SU-DHL-6 (cell line): Measurements from ENCODE around the gene FYTTD1.
"Not testable (repeated sequence)": the region's sequence is repeated elsewhere in the genome, so short reads cannot be mapped to it uniquely, and the experiment has no call there.

ENCODE experiments used
- H2AFZ ChIP-seq: fragments of 200-600 bp; sonication (generic); 2 replicates; pipeline ENCODE4 v1.6.1; 2014; ENCODE audit warnings: low read depth, mild to moderate bottlenecking, moderate library complexity, mixed read lengths, antibody characterized with exemption, low read length; ENCODE audit not compliant: severe bottlenecking
- H3F3A ChIP-seq: fragments of 200-600 bp; shearing (Covaris generic); 2 replicates; pipeline ENCODE4 v1.6.0; 2016; ENCODE audit warnings: antibody characterized with exemption, mild to moderate bottlenecking; ENCODE audit not compliant: insufficient read depth
- H3K27ac ChIP-seq: fragments of 200-600 bp; sonication (generic); 2 replicates; pipeline ENCODE4 v1.5.1; 2016; ENCODE audit warnings: low read depth, mild to moderate bottlenecking, low read length, moderate library complexity, mixed read lengths
- H3K27me3 ChIP-seq: fragments of 200-600 bp; sonication (generic), shearing (Covaris generic); 2 replicates; pipeline ENCODE4 v1.6.0; 2014; ENCODE audit warnings: mild to moderate bottlenecking, low read length
- H3K36me3 ChIP-seq: fragments of 200-600 bp; sonication (generic); 2 replicates; pipeline ENCODE4 v1.6.1; 2014; ENCODE audit warnings: mild to moderate bottlenecking, low read length, mixed read lengths
- H3K4me2 ChIP-seq: fragments of 300-600, 200-600 bp; shearing (Covaris generic), sonication (generic); 2 replicates; pipeline ENCODE4 v1.6.0; 2014; ENCODE audit warnings: low read length, low read depth, mild to moderate bottlenecking; ENCODE audit not compliant: poor library complexity, severe bottlenecking
- H3K4me3 ChIP-seq: fragments of 200-600 bp; sonication (generic); 2 replicates; pipeline ENCODE4 v1.5.1; 2014; ENCODE audit warnings: antibody characterized with exemption, low read length, mild to moderate bottlenecking, mixed read lengths; ENCODE audit not compliant: insufficient read depth, poor library complexity, severe bottlenecking
- H3K79me2 ChIP-seq: fragments of 200-600 bp; sonication (generic); 2 replicates; pipeline ENCODE4 v1.6.1; 2014; ENCODE audit warnings: mild to moderate bottlenecking, low read length, moderate library complexity; ENCODE audit not compliant: insufficient read depth
- H3K9ac ChIP-seq: fragments of 200-600 bp; sonication (generic); 2 replicates; pipeline ENCODE4 v1.7.0; 2014; ENCODE audit warnings: mild to moderate bottlenecking, low read length
- H3K9me2 ChIP-seq: fragments of 200-600 bp; sonication (generic); replicated peaks from 2 replicates; pipeline ENCODE4 v1.6.1; 2014; ENCODE audit warnings: low read length; ENCODE audit not compliant: insufficient read depth
- H3K9me3 ChIP-seq: fragments of 200-600 bp; sonication (generic); 2 replicates; pipeline ENCODE4 v1.6.1; 2014; ENCODE audit warnings: low read length, mixed read lengths; ENCODE audit not compliant: insufficient read depth
- H4K20me1 ChIP-seq: fragments of 200-600 bp; sonication (generic); 2 replicates; pipeline ENCODE4 v1.6.1; 2014; ENCODE audit warnings: low read depth, mild to moderate bottlenecking, antibody characterized with exemption, low read length, moderate library complexity, mixed read lengths
- CTCF ChIP-seq: fragments of 200-600 bp; sonication (generic); IDR thresholded peaks from one replicate; pipeline ENCODE4 v1.5.1; 2017; ENCODE audit warnings: antibody characterized with exemption, mild to moderate bottlenecking, low read length, moderate library complexity; ENCODE audit not compliant: insufficient read depth, poor library complexity, severe bottlenecking
- EZH2phosphoT487 ChIP-seq: fragments of 200-600 bp; sonication (generic), shearing (Covaris generic); conservative IDR thresholded peaks from 2 replicates; pipeline ENCODE4 v1.6.1; 2018; ENCODE audit warnings: mild to moderate bottlenecking, antibody characterized with exemption, low read length, moderate library complexity, mixed read lengths

FYTTD1 gene

GRCh38 chr3:197720694-197721093, 29.0 kb upstream of the FYTTD1 start:
- H4K20me1 ChIP-seq = no peaks in the 10 kb centered on the region; the same call in 1 of the 2 replicates
- no peaks in the 10 kb centered on the region for H3K27me3 ChIP-seq
- H3K9me2 ChIP-seq = no peaks in the 10 kb centered on the region
- no peak overlapping the region for H2AFZ ChIP-seq
- no peak for TF ChIP-seq CTCF
- TF ChIP-seq EZH2phosphoT487 = no peak
- H3K9me3 ChIP-seq = peaks cover 6% of the 10 kb centered on the region; the same call in 1 of the 2 replicates
- no peak overlapping the region for H3K4me3 ChIP-seq
- H3F3A ChIP-seq = no peaks in the 10 kb centered on the region
- H3K9ac ChIP-seq = no peak overlapping the region
- H3K4me2 ChIP-seq = no peak overlapping the region
- no peak overlapping the region for H3K27ac ChIP-seq
- peaks cover 10% of the 10 kb centered on the region for H3K36me3 ChIP-seq
- H3K79me2 ChIP-seq = peaks cover 40% of the 10 kb centered on the region

GRCh38 chr3:197722734-197723133, 26.9 kb upstream of the FYTTD1 start:
- no peak for TF ChIP-seq CTCF
- H3K9me2 ChIP-seq = no peaks in the 10 kb centered on the region
- no peaks in the 10 kb centered on the region for H3F3A ChIP-seq
- H3K36me3 ChIP-seq = peaks cover 10% of the 10 kb centered on the region
- H2AFZ ChIP-seq = no peak overlapping the region
- H3K4me3 ChIP-seq = no peak overlapping the region
- no peak overlapping the region for H3K4me2 ChIP-seq
- no peak overlapping the region for H3K27ac ChIP-seq
- no peaks in the 10 kb centered on the region for H3K27me3 ChIP-seq
- H3K9me3 ChIP-seq = peaks cover 6% of the 10 kb centered on the region; the same call in 1 of the 2 replicates
- H3K79me2 ChIP-seq = peaks cover 43% of the 10 kb centered on the region
- H3K9ac ChIP-seq = no peak overlapping the region
- H4K20me1 ChIP-seq = no peaks in the 10 kb centered on the region; the same call in 1 of the 2 replicates

- H2AFZ ChIP-seq, H3K9me3 ChIP-seq, H3K4me2 ChIP-seq, H3F3A ChIP-seq, H3K4me3 ChIP-seq, H3K36me3 ChIP-seq, H4K20me1 ChIP-seq, H3K27me3 ChIP-seq, H3K27ac ChIP-seq, H3K9me2 ChIP-seq, H3K9ac ChIP-seq: not testable (repeated sequence)
- peaks cover 48% of the 10 kb centered on the region for H3K79me2 ChIP-seq
Observed at GRCh38 chr3:197727878-197728277, 21.8 kb upstream of the FYTTD1 start.

GRCh38 chr3:197728487-197728886, 21.2 kb upstream of the FYTTD1 start:
- Histone ChIP-seq H3K9me3 (no peaks in the 10 kb centered on the region), H3K27ac (no peak overlapping the region), H3F3A (no peaks in the 10 kb centered on the region), H3K27me3 (no peaks in the 10 kb centered on the region), H3K4me3 (no peak overlapping the region), H4K20me1 (no peaks in the 10 kb centered on the region), H2AFZ (no peak overlapping the region), H3K9me2 (no peaks in the 10 kb centered on the region), H3K9ac (no peak overlapping the region), H3K4me2 (no peak overlapping the region), H3K79me2 (peaks cover 50% of the 10 kb centered on the region), H3K36me3 (no peaks in the 10 kb centered on the region; the same call in 1 of the 2 replicates)
- TF ChIP-seq EZH2phosphoT487 (no peak), CTCF (no peak)
